Measurements from ENCODE around the gene PIAS4. TPM values are rescaled to one million over a fixed set of nuclear protein-coding genes. Genes with fewer than 3 reads are reported as not detected.

Gene PIAS4
- total RNA-seq, 1 donor from 2014 or later, result 36.4 TPM

DNA sequence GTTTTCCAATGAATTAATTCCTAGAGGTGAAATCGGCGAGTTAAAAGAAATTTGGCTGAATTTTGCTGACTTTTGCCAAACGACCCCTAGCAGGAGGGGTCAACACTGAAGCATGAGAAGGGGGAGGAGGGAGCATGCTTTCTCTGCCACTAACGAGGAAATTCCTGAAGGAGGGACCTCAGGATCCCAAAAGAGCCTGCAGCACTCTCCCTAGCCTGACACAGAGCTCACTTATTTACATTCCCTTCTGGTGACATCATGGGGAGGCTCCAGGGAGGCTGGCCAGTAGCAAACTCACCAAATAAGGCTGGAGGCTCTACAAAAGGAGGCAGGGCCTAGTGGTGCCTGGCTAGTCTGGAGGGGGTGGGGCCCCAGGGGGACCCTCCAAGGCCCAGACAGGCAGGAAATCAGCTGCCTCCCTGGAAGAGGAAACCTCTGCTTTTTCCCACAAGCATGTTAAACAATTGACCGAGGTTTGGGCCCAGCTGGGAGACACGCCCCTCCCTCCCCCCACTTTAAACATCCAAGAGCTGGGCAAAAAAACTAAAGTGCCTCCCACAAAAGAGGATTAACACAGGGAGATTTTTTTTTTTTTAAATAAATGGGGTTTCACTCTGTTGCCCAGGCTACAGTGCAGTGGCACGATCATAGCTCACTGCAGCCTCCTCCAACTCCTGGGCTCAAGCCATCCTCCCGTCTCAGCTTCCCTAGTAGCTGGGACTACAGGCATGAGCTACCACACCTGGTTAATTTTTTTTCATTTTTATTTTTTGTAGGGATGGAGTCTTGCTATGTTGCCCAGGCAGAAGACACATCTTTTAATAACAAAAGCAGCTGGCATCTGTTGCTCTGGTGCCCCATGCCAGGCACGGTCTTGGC, 38.7 kb upstream of the PIAS4 start:
- no peak for DNase-seq
- ChIA-PET CTCF (no interaction called here), POLR2A (interaction anchor here (0.6 to 0.7 kb wide), 2 partner anchors 32 to 287 kb away, joined by 3 to 5 read pairs; no protein-coding TSS in a partner anchor)
- TF ChIP-seq, protein P1, sequence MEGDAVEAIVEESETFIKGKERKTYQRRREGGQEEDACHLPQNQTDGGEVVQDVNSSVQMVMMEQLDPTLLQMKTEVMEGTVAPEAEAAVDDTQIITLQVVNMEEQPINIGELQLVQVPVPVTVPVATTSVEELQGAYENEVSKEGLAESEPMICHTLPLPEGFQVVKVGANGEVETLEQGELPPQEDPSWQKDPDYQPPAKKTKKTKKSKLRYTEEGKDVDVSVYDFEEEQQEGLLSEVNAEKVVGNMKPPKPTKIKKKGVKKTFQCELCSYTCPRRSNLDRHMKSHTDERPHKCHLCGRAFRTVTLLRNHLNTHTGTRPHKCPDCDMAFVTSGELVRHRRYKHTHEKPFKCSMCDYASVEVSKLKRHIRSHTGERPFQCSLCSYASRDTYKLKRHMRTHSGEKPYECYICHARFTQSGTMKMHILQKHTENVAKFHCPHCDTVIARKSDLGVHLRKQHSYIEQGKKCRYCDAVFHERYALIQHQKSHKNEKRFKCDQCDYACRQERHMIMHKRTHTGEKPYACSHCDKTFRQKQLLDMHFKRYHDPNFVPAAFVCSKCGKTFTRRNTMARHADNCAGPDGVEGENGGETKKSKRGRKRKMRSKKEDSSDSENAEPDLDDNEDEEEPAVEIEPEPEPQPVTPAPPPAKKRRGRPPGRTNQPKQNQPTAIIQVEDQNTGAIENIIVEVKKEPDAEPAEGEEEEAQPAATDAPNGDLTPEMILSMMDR (IDR thresholded peaks at IDR 0.05), result no peak
- Mint-ChIP-seq H3K36me3 (ENCODE audit: low read depth) (peaks cover 48% of the 10 kb centered on the region), H3K4me1 (peaks cover 27% of the 10 kb centered on the region), H3K27ac (no peak overlapping the region), H3K27me3 (no peaks in the 10 kb centered on the region), H3K4me3 (no peak overlapping the region), H3K9me3 (no peaks in the 10 kb centered on the region)
- intact Hi-C loops (cut with micrococcal nuclease), result no loop called here
- ATAC-seq (ENCODE audit: low read depth), result no peak

DNA sequence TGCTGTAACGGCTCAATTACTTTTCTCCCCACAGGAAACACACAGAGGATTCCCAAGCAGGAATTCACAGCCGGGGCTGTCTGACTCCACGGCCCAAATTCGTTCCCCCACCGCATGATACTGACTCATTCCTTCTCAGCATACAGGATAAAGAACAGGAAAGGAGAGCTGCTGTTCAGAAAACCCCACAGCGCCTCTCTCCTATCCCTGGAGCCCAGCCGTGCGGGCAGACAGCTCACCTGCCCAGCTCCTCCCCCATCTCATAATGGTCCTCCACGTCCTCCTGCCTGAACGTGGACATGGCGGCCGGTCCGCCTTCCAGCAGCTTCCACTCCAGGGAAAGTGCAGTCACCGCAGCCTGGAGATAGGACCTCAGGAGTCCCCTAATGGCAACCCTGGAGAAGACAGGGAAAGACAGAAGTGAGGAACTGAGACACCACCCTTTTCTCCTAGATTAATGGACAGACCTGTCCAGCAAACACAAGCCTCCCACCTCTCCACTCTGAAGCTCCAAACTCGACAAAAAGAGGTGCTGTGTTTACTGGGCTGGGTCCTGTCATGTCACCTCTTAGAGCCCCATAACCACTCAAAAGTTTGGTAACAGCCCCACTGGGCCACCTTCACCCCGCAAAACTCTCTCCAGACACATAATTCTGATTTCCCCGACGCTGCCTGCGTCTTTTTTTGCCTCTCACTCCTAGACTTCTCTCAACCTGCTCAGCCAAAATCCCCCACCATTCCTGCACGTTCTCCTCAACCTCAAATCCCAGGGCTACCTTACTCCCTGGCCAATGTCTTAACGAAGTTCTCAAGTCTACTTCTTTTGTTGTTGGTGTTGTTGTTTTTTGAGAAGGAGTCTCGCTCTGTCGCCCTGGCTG, 37.9 kb upstream of the PIAS4 start:
- Mint-ChIP-seq H3K4me1 (peaks cover 27% of the 10 kb centered on the region), H3K27me3 (no peaks in the 10 kb centered on the region), H3K4me3 (peak overlapping the region; percentile 88), H3K27ac (peak overlapping the region; percentile 53), H3K9me3 (no peaks in the 10 kb centered on the region), H3K36me3 (ENCODE audit: low read depth) (peaks cover 42% of the 10 kb centered on the region)
- ChIA-PET POLR2A (interaction anchor here (0.6 to 0.7 kb wide), 2 partner anchors 31 to 288 kb away, joined by 3 to 5 read pairs; no protein-coding TSS in a partner anchor), CTCF (no interaction called here)
- TF ChIP-seq, protein P1 (IDR thresholded peaks at IDR 0.05), result no peak
- ATAC-seq (ENCODE audit: low read depth) (no peak), DNase-seq (no peak)
- intact Hi-C loops (cut with micrococcal nuclease), result loop anchor here (2.0 to 5.0 kb wide), 5 partner anchors 15 to 397 kb away; partner anchors contain the start of genes APBA3, CACTIN, EEF2 and HMG20B

DNA sequence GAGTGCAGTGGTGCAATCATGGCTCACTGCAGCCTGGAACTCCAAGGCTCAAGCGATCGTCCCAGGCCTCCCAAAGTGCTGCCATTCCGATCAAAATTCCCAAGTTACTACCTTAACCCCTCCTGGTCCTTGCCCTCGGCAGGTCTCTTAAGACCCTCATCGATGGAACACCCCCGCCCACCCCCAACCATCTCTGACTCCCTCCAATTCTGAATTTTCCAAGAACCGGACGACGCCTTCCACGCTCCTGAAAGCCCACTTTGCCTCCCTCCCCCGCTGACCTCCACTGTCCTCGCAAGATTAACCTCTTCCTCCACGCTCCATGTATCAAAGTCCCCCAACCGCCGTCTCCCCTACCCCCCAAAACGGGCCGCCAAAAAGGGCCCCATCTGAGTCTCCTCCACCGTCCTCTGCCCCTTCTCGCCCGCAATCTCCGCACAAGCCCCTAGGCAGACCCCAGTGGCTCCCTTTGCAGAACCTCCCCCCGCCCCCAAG, 37.2 kb upstream of the PIAS4 start:
- Mint-ChIP-seq H3K27ac (peak overlapping the region; percentile 53), H3K4me3 (peak overlapping the region; percentile 88), H3K4me1 (peaks cover 27% of the 10 kb centered on the region), H3K9me3 (no peaks in the 10 kb centered on the region), H3K36me3 (ENCODE audit: low read depth) (peaks cover 42% of the 10 kb centered on the region), H3K27me3 (no peaks in the 10 kb centered on the region)
- TF ChIP-seq, protein P1 (IDR thresholded peaks at IDR 0.05), result no peak
- no peak for ATAC-seq (ENCODE audit: low read depth)
- no peak for DNase-seq
- ChIA-PET CTCF (no interaction called here), POLR2A (interaction anchor here (1.4 to 2.9 kb wide), 4 partner anchors 10 to 208 kb away, joined by 10 to 63 read pairs (median 24); partner anchors contain the start of genes APBA3, EEF2 and MRPL54)
- intact Hi-C loops (cut with micrococcal nuclease), result loop anchor here (2.0 to 5.0 kb wide), 5 partner anchors 14 to 398 kb away; partner anchors contain the start of genes APBA3, CACTIN, EEF2 and HMG20B

DNA sequence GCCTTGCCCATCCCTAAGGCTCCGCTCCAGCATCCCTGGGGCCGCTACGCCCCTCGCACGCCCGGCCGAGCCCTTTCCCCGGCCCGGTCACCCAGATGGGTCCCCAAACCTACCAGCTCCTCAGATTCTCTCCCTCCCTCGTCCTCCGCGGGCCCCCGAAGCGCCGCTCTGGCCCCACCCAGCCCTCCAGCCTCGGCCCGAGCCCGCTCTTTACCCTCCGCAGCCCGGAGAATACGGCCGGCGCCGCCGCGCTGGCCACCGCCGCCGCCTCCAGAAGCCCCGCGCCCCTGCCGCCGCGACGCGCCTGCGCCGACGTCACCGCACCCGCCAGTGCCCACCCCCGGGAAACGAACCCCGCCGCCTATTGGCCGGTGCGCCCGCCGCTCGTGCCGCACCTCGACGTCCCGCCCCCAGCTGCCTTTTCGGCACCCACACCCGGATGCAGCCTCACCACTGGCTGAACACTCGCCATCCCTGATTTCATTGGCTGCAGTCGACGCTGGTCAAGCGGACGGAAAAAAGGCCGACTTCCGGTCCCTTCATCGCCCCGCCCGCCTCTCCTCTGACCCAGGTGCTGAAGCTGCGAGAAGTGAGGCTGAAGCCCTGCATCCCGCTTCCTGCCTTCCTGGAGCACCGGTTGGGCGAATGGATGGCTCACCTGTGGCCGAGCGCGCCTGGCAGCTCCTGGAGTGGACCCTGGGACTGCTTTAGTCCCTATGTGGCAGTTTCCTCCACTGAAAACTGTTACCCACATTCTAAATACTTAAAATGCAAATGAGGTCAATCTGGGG, 36.5 kb upstream of the PIAS4 start, which contains the start of gene DAPK3:
Gene DAPK3 (minus strand): TSS at position 292 of the 791 bp plus-strand sequence. CDS start 1,364 bp downstream, outside the sequence.
- H3K4me3 Mint-ChIP-seq, result peak within 1 kb of the TSS; percentile 88
- intact Hi-C loops (cut with micrococcal nuclease), result loop anchor here (2.0 to 5.0 kb wide), 5 partner anchors 14 to 399 kb away; partner anchors contain the start of genes APBA3, CACTIN, EEF2 and HMG20B
- POLR2A ChIA-PET, result interaction anchor here (0.6 to 2.9 kb wide), 7 partner anchors 10 to 258 kb away, joined by 3 to 63 read pairs (median 10); partner anchors contain the start of genes APBA3, EBI3, EEF2 and MRPL54
- DNase-seq, result peak; percentile 94
- peaks cover 27% of the 10 kb centered on the region for H3K4me1 Mint-ChIP-seq
- H3K27me3 Mint-ChIP-seq, result no peaks in the 10 kb centered on the region
- TF ChIP-seq, protein P1 (IDR thresholded peaks at IDR 0.05), result no peak
- CTCF ChIA-PET, result interaction anchor here (0.6 to 1.0 kb wide), 2 partner anchors 17 to 119 kb away, joined by 4 to 6 read pairs; no protein-coding TSS in a partner anchor
- H3K9me3 Mint-ChIP-seq, result no peaks in the 10 kb centered on the region
- H3K36me3 Mint-ChIP-seq (ENCODE audit: low read depth), result peaks cover 44% of the 10 kb centered on the region
- peak; percentile 97 for ATAC-seq (ENCODE audit: low read depth)
- peak within 1 kb of the TSS; percentile 84 for H3K27ac Mint-ChIP-seq

Data from activated B cell treated with CpG ODN at 0.5 μM for 24 hours (primary cell).